ENCODE measurements around the gene KCNJ16.

- TF ChIP-seq POLR2A (IDR thresholded peaks at IDR 0.05) (no peak), CTCF (IDR thresholded peaks at IDR 0.05) (no peak)
Measured at GRCh38 chr17:70028978-70029767, 45.9 kb upstream of the KCNJ16 start.
